GM10266 (cell line): ENCODE measurements around the gene ZNF785.
A peak's percentile ranks its signal among the peaks of the same experiment; 100 is the strongest.
"Not testable (repeated sequence)": the region's sequence is repeated elsewhere in the genome, so short reads cannot be mapped to it uniquely, and the experiment has no call there.

Experiments used
- DNase-seq: peaks from one replicate; pipeline ENCODE4 v3.0.0; 2012; ENCODE audit errors: extremely low spot score
- TF ChIP-seq, protein P1 (sequence below): IDR thresholded peaks from 2 replicates; pipeline ENCODE4 v1.5.1; 2012; ENCODE audit warnings: mild to moderate bottlenecking, low read depth; ENCODE audit not compliant: control insufficient read depth, insufficient read depth; ENCODE audit errors: missing control alignments

Gene ZNF785

DNA sequence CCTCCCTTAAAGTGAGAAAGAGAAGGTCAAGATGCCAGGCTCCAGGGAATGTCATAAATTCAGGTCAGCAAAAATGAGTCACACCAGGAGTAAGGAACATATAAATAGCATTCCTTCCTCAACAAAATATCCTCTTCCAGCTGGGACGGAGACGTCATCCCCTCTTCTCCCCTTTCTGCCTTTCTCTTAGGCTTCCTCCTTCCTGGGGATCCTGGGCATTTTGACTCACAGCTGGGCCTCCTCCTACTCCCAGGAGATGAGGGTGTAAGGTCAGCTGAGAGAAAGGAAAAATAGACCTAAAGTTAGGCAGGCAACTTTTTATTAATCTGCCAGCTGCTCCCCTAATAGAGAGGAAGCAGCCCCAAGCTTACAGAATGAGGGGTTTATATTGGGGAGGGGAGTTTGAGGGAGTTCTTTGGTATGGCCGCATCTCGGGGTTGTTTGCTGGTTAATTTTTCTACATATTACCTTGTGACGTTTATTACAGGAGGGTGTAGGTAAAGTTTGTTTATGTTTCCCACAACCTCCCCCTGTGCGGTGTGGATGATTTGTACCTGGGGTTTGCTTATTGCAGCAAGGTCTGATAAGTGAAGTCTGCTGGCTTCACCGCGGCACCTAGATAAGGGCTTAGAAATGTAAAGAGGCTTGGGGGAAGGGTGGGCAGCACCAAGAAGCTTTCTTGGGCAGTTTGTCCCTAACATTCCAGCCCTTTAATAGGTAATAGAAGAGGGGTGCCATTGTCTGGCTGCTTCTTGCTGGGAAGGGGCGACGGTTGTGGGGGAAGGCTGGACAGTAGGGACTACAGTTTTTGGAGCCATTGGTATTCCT lies 43.8 kb downstream of the ZNF785 start:
- no peak for DNase-seq
- TF ChIP-seq, protein P1, sequence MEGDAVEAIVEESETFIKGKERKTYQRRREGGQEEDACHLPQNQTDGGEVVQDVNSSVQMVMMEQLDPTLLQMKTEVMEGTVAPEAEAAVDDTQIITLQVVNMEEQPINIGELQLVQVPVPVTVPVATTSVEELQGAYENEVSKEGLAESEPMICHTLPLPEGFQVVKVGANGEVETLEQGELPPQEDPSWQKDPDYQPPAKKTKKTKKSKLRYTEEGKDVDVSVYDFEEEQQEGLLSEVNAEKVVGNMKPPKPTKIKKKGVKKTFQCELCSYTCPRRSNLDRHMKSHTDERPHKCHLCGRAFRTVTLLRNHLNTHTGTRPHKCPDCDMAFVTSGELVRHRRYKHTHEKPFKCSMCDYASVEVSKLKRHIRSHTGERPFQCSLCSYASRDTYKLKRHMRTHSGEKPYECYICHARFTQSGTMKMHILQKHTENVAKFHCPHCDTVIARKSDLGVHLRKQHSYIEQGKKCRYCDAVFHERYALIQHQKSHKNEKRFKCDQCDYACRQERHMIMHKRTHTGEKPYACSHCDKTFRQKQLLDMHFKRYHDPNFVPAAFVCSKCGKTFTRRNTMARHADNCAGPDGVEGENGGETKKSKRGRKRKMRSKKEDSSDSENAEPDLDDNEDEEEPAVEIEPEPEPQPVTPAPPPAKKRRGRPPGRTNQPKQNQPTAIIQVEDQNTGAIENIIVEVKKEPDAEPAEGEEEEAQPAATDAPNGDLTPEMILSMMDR = no peak

DNA sequence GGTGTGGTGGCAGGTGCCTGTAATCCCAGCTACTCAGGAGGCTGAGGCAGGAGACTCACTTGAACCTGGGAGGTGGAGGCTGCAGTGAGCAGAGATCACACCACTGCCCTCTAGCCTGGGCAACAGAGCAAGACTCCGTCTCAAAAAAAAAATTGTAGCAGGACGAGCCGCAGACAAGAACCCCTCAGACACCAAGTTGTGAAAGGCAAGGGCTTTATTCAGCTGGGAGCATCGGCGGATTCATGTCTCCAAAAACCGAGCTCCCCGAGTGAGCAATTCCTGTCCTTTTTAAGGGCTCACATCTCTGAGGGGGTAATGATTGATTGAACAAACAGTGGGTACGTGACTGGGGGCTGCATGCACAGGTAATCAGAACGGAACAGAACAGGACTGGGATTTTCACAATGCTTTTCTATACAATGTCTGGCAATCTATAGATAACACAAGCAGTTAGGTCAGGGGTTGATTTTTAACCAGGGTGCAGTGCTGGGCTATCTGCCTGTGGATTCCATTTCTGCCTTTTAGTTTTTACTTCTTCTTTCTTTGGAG lies 44.5 kb downstream of the ZNF785 start:
- not testable (repeated sequence) for DNase-seq

DNA sequence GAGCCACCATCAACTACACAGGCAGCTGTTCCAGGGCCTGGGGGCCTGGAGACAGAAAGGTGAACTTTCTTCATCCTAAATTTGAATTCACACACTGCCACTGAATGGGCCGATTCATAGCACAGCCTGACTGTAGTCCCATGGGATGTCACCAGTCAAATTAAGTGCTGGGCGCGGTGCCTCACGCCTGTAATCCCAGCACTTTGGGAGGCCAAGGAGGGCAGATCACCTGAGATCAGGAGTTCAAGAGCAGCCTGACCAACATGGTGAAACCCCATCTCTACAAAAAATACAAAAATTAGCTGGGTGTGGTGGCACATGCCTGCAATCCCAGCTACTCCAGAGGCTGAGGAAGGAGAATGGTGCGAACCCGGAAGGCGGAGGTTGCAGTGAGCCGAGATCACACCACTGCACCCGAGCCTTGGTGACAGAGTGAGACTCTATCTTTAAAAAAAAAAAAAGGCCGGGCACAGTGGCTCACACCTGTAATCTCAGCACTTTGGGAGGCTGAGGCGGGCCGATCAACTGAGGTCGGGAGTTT lies 45.4 kb downstream of the ZNF785 start:
- DNase-seq = not testable (repeated sequence)

DNA sequence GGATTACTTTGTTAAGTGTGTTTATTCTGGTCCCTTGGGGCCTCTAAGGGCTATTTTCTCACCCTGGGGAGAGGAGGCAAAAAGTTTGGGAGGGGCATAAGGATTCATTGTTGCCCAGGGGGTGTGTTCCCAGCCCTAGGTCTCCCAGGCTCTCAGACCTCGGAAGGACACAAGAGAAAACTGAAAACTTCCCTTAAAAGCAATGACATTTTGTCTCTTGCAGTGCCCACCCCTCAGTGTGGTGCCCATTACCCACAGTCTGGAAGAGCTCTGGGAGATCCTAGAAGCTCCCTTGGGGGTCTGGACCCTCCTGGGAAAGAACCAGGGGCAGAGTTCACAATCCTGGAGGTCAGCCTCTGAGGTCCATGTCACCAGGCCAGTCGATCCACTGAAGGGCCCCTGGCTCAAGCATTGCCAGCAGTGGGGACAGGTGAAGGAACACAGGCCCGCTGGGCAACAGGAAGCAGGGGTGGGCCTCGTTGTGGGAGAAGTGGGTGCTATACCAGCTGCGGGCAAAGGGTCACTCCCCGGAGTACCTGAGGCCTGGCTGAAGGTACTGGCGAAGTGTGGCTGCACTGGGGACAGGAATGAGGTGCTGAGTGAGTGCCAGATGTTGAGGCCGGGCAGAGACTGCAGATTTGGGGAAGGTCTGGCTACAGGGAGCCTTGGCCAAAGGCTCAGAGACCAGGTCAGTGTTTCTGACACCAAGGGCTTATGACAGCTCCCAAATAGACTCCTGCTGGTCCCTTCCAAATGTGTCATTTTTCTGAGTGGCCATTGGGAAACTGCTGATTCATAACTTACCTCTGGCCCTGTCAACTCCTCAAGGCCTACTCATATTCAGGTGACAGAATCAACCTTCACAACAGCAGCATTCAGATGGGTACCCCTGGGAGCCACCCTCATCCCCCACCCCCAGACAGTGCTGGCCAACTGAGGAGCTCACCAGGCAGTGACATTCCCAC lies 46.2 kb downstream of the ZNF785 start:
- DNase-seq = no peak
- TF ChIP-seq, protein P1 = no peak

DNA sequence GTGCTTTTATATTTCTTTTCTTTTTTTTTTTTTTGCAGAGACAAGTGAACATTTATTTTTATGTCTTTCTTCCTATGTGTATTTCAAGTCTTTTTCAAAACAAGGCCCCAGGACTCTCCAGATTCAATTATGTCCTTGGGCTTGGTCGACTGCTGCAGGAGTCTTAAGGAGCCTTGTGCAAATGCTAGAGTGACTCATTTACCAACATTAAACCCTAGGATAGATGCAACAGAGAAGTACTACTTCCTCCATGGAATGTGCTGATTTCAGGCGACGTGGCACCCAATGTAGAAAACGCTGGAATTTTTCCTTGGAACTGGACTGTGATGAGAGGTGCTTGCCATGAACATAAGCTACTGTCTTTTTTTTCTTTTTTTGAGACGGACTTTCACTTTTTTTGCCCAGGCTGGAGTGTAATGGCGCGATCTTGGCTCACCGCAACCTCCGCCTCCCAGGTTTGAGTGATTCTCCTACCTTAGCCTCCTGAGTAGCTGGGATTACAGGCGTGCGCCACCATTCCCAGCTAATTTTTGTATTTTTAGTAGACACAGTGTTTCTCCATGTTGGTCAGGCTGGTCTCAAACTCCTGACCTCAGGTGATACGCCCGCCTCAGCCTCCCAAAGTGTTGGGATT lies 49.0 kb downstream of the ZNF785 start:
- DNase-seq = not testable (repeated sequence)

DNA sequence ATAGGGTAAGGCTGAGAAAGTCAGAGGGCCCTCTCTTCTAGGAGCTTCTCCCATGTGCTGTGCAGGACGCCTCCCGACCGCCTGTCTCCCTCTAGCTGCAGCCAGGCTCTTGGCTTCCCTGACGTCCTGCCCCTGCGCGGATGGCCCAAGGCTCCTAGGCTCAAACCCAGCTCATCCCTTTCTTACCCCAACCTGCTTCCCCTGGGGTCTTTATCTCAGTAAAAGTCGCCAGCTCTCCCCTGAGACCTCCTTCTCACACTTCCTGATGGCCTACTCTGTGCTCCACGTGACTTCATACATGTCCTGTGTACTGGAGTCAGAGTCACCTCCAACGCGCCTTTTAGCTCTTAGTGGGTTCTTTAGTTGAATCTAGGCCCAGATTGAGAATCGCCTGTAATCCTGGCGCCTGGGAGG lies 49.7 kb downstream of the ZNF785 start:
- TF ChIP-seq, protein P1 = peak; percentile 78
- DNase-seq = peak; percentile 85

DNA sequence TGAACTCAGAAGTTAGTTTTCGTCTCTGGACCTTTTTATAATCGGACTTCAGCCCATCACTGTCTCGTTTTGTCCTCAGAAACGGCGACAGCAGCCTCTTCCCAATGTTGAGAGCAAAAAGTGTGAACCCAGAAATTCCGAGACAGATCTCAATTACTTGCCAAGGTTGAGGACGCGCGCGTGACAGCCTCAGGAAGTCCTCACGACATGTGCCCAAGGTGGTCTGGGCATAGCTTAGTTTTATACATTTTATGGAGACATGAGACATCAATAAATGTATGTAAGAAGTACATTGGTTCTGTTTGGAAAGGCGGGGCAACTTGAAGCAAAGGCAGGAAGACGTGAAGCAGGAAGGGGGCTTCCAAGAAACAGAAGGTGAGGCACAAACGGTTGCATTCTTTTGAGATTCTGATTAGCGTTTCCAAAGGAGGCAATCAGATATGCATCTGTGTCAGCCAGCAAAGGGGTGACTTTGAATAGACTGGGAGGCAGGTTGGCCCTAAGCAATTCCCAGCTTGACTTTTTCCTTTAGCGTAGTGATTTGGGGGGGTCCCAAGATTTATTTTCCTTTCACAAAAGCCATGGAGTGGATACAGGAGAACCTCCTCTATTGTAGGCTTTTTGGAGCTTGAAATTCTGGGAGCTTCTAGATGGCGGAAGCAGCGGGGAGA lies 50.3 kb downstream of the ZNF785 start:
- no peak for DNase-seq
- TF ChIP-seq, protein P1 = no peak
